Caco-2 (cell line): ENCODE measurements around the gene ATP2B3. TPM values are rescaled to one million over a fixed set of nuclear protein-coding genes. Genes with fewer than 3 reads are reported as not detected.

Experiments
- BruUV-seq: library from RNA; stranded (reverse); fragments of 400-500 nt; replicated peaks from 2 replicates; lab custom pipeline; 2021; lab: Mats Ljungman, UMichigan
- CTCF ChIA-PET: fragments of 300-600 bp; sonication (Branson Sonifier 250); formaldehyde crosslinking; loops from one replicate; lab custom pipeline; 2022; ENCODE audit warnings: antibody characterized with exemption; lab: Charles Lee
- POLR2A ChIA-PET: fragments of 300-600 bp; sonication (Branson Sonifier 250); formaldehyde crosslinking; loops from one replicate; lab custom pipeline; 2022; ENCODE audit warnings: antibody characterized with exemption; lab: Charles Lee
- DNase-seq, 2 experiments: peaks; one replicate each; pipeline versions ENCODE4 v3.0.0 to v3.0.0-alpha.2; 2020 to 2022
- H3K27me3 ChIP-seq: replicated peaks from 2 replicates; pipeline ENCODE4 v1.6.0; 2011; ENCODE audit warnings: low read length; ENCODE audit not compliant: control insufficient read depth, insufficient read depth
- H3K36me3 ChIP-seq: 2 replicates; pipeline ENCODE4 v1.5.1; 2011; ENCODE audit warnings: low read length; ENCODE audit not compliant: control insufficient read depth, insufficient read depth
- H3K4me1 ChIP-seq: fragments of 250-450 bp; sonication (Bioruptor Pico); 2 replicates; pipeline ENCODE4 v1.5.1; 2020; ENCODE audit warnings: mild to moderate bottlenecking
- H3K4me3 ChIP-seq: 2 replicates; pipeline ENCODE4 v1.5.1; 2011; ENCODE audit warnings: low read depth, mild to moderate bottlenecking, control low read depth, low read length
- H3K9me3 ChIP-seq: fragments of 250-450 bp; sonication (Bioruptor Pico); 2 replicates; pipeline ENCODE4 v1.5.1; 2020; ENCODE audit warnings: mild to moderate bottlenecking, moderate library complexity
- H3K27ac Mint-ChIP-seq: one replicate; pipeline ENCODE4 v1.8.0; 2022; ENCODE audit warnings: mixed read lengths; ENCODE audit not compliant: unreplicated experiment
- H3K27me3 Mint-ChIP-seq: one replicate; pipeline ENCODE4 v1.8.0; 2022; ENCODE audit warnings: mixed read lengths; ENCODE audit not compliant: insufficient read depth, unreplicated experiment
- H3K36me3 Mint-ChIP-seq: one replicate; pipeline ENCODE4 v1.8.0; 2022; ENCODE audit warnings: mild to moderate bottlenecking, mixed read lengths; ENCODE audit not compliant: insufficient read depth, unreplicated experiment
- H3K4me1 Mint-ChIP-seq: one replicate; pipeline ENCODE4 v1.8.0; 2022; ENCODE audit warnings: low read depth, mixed read lengths; ENCODE audit not compliant: unreplicated experiment
- H3K4me3 Mint-ChIP-seq: one replicate; pipeline ENCODE4 v1.8.0; 2022; ENCODE audit warnings: mild to moderate bottlenecking, moderate library complexity, mixed read lengths; ENCODE audit not compliant: unreplicated experiment
- H3K9me3 Mint-ChIP-seq: one replicate; pipeline ENCODE4 v1.8.0; 2022; ENCODE audit warnings: mixed read lengths; ENCODE audit not compliant: unreplicated experiment
- intact Hi-C: fragments of 100-400 bp; cut with micrococcal nuclease; formaldehyde crosslinking; loops from one replicate; pipeline ENCODE4 v1.10.0; 2022; ENCODE audit not compliant: unreplicated experiment
- total RNA-seq: library from RNA; stranded (reverse); gene quantifications from 2 replicates; pipeline ENCODE4 v1.2.3, GENCODE V29; 2022
- TF ChIP-seq, protein P1 (sequence below), 2 experiments: fragments of 200-600 bp in 1 of 2; IDR thresholded peaks; 1 replicate in 1 of 2; 2 replicates in 1 of 2; pipeline versions ENCODE4 v1.5.1 to v1.8.0; 2011 to 2022; ENCODE audit warnings: antibody characterized with exemption in 1 of 2, control low read depth in 1 of 2, inconsistent platforms in 1 of 2, low read depth in 1 of 2, low read length in 1 of 2, mild to moderate bottlenecking in 1 of 2, moderate library complexity in 1 of 2; ENCODE audit not compliant: insufficient read depth in 1 of 2, severe bottlenecking in 1 of 2, unreplicated experiment in 1 of 2

ATP2B3 gene
- total RNA-seq, 1 experiment from 2014 or later = not detected

DNA sequence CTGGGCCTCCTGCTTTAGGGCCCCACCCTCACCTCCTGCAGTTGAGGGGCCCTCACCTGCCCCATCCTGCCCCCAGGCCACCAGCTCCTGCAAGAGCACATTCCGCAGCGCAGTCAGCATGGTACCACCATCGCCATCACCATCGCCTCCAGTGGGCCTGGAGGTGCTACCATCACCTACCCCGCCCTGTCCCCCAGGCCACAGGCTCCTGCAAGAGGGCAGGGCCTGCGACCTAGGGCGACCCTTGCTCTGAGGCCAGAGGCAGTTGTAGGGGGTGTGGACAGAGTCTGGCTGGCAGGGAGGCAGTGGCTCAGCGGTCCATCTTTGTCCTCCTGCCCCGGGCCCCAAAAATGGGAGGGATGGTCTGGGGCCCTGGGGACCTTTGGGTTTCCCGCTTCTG is 43.2 kb upstream of the ATP2B3 start:
- no peak overlapping the region for H3K27ac Mint-ChIP-seq
- H3K27me3 Mint-ChIP-seq = no peaks in the 10 kb centered on the region
- peak overlapping the region; percentile 37 for H3K4me3 Mint-ChIP-seq
- intact Hi-C loops = loop anchor here (1.0 to 5.0 kb wide), 2 partner anchors 14 to 423 kb away; no protein-coding TSS in a partner anchor
- no peaks in the 10 kb centered on the region for H3K4me1 Mint-ChIP-seq
- Histone ChIP-seq H3K4me1 (peaks cover 29% of the 10 kb centered on the region), H3K4me3 (no peak overlapping the region), H3K36me3 (no peaks in the 10 kb centered on the region), H3K9me3 (no peaks in the 10 kb centered on the region), H3K27me3 (no peaks in the 10 kb centered on the region)
- CTCF ChIA-PET = interaction anchor here (0.8 to 1.0 kb wide), 2 partner anchors 15 to 32 kb away, joined by 3 to 6 read pairs; no protein-coding TSS in a partner anchor
- POLR2A ChIA-PET = no interaction called here
- BruUV-seq = no TSS peak
- no peaks in the 10 kb centered on the region for H3K36me3 Mint-ChIP-seq
- no peaks in the 10 kb centered on the region for H3K9me3 Mint-ChIP-seq
- DNase-seq = peak; percentile 45 to 70
- TF ChIP-seq, protein P1, sequence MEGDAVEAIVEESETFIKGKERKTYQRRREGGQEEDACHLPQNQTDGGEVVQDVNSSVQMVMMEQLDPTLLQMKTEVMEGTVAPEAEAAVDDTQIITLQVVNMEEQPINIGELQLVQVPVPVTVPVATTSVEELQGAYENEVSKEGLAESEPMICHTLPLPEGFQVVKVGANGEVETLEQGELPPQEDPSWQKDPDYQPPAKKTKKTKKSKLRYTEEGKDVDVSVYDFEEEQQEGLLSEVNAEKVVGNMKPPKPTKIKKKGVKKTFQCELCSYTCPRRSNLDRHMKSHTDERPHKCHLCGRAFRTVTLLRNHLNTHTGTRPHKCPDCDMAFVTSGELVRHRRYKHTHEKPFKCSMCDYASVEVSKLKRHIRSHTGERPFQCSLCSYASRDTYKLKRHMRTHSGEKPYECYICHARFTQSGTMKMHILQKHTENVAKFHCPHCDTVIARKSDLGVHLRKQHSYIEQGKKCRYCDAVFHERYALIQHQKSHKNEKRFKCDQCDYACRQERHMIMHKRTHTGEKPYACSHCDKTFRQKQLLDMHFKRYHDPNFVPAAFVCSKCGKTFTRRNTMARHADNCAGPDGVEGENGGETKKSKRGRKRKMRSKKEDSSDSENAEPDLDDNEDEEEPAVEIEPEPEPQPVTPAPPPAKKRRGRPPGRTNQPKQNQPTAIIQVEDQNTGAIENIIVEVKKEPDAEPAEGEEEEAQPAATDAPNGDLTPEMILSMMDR (IDR thresholded peaks at IDR 0.05; ENCODE audit: insufficient read depth in 1 of 2, low read depth in 1 of 2, low read length in 1 of 2, severe bottlenecking in 1 of 2, unreplicated experiment in 1 of 2) = no peak

DNA sequence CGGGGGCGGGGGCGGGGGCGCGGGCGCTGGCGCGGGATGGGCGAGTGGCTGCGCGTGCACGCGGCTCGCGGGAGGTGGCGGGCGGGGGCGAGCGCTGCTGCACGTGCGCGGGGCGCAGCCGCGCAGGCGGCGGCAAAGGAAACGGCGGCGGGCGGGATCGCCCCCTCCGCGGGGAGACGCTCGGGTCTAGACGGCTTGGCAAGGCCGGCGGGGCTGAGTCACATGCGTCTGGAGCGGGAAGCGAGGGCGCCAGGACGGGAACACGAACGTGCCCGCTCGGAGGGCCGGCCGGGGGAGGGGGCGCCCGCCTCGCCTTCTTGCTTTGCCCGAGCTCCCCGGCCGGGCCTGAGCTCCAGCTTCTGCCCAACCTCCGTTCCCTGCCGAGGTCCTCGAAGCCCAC is 42.7 kb upstream of the ATP2B3 start:
- Mint-ChIP-seq H3K4me1 (no peaks in the 10 kb centered on the region), H3K27me3 (no peaks in the 10 kb centered on the region), H3K36me3 (no peaks in the 10 kb centered on the region), H3K27ac (no peak overlapping the region), H3K4me3 (peak overlapping the region; percentile 58), H3K9me3 (no peaks in the 10 kb centered on the region)
- Histone ChIP-seq H3K4me1 (peaks cover 29% of the 10 kb centered on the region), H3K36me3 (no peaks in the 10 kb centered on the region), H3K27me3 (no peaks in the 10 kb centered on the region), H3K4me3 (peak overlapping the region; percentile 31), H3K9me3 (no peaks in the 10 kb centered on the region)
- peak; percentile 58 to 61 for DNase-seq
- CTCF ChIA-PET = interaction anchor here (1.0 kb wide), 1 partner anchor 14 kb away, joined by 3 read pairs; no protein-coding TSS in a partner anchor
- TF ChIP-seq, protein P1 (IDR thresholded peaks at IDR 0.05; ENCODE audit: insufficient read depth in 1 of 2, low read depth in 1 of 2, low read length in 1 of 2, severe bottlenecking in 1 of 2, unreplicated experiment in 1 of 2) = no peak
- POLR2A ChIA-PET = no interaction called here
- BruUV-seq = no TSS peak
- intact Hi-C loops = loop anchor here (1.0 to 5.0 kb wide), 2 partner anchors 14 to 423 kb away; no protein-coding TSS in a partner anchor

DNA sequence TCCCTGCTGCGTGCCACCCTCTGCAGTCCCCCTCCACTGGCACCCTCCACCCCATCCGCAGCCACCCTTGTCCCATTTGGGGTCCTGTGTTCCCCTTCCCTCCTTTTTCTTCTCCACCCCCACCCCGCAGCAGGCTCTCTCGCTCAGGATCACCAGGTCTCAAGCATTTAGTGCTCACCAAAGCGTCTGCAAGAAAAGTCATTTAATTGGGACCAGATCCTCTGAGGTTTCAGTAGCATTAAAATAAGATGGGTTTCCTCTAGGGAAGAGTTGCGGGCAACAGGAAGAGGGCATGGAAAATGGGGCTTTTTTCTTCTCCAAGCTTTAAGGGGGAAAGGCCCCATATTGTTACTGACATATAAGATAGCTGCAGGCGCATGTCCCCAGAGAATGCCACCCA is 42.2 kb upstream of the ATP2B3 start:
- Mint-ChIP-seq H3K4me1 (no peaks in the 10 kb centered on the region), H3K9me3 (no peaks in the 10 kb centered on the region), H3K27me3 (no peaks in the 10 kb centered on the region), H3K4me3 (peak overlapping the region; percentile 58), H3K27ac (peak overlapping the region; percentile 28), H3K36me3 (no peaks in the 10 kb centered on the region)
- BruUV-seq = no TSS peak
- no peak for DNase-seq
- ChIA-PET POLR2A (no interaction called here), CTCF (interaction anchor here (0.5 to 1.0 kb wide), 2 partner anchors 14 to 181 kb away, joined by 3 to 4 read pairs; no protein-coding TSS in a partner anchor)
- Histone ChIP-seq H3K4me3 (peak overlapping the region; percentile 31), H3K36me3 (no peaks in the 10 kb centered on the region), H3K9me3 (no peaks in the 10 kb centered on the region), H3K27me3 (no peaks in the 10 kb centered on the region), H3K4me1 (peaks cover 29% of the 10 kb centered on the region)
- intact Hi-C loops = no loop called here
- TF ChIP-seq, protein P1 (IDR thresholded peaks at IDR 0.05; ENCODE audit: insufficient read depth in 1 of 2, low read depth in 1 of 2, low read length in 1 of 2, severe bottlenecking in 1 of 2, unreplicated experiment in 1 of 2) = no peak
